SK-N-SH treated with all-trans-retinoic acid at 6 μM for 48 hours (cell line): ENCODE data around the gene FGF22.

Experiments
- ATAC-seq: fragments of 200-7000 bp; cut with Tn5 transposase; 3 replicates; pipeline ENCODE4 v1.9.1; 2020; ENCODE audit warnings: mild to moderate bottlenecking, moderate library complexity
- ARNTL ChIP-seq: fragments of 450-650 bp; formaldehyde crosslinking; IDR thresholded peaks from 2 replicates; pipeline ENCODE4 v1.5.0; 2020; ENCODE audit warnings: low read depth, mild to moderate bottlenecking, moderate library complexity, borderline replicate concordance
- BACH2 ChIP-seq: fragments of 250-450 bp; sonication (Bioruptor Pico); IDR thresholded peaks from 2 replicates; pipeline ENCODE4 v1.9.0; 2021; ENCODE audit warnings: mild to moderate bottlenecking, borderline replicate concordance
- CSDC2 ChIP-seq: fragments of 250-450 bp; sonication (Bioruptor Pico); IDR thresholded peaks from 2 replicates; pipeline ENCODE4 v1.5.0; 2020; ENCODE audit warnings: mild to moderate bottlenecking, moderate library complexity
- CSRNP3 ChIP-seq: fragments of 250-450 bp; sonication (Bioruptor Pico); IDR thresholded peaks from 2 replicates; pipeline ENCODE4 v1.5.1; 2021; ENCODE audit warnings: mild to moderate bottlenecking, moderate library complexity
- ESRRG ChIP-seq: fragments of 250-450 bp; sonication (Bioruptor Pico); IDR thresholded peaks from 2 replicates; pipeline ENCODE4 v1.6.1; 2021; ENCODE audit warnings: mild to moderate bottlenecking
- GLIS3 ChIP-seq: fragments of 250-450 bp; sonication (Bioruptor Pico); IDR thresholded peaks from 2 replicates; pipeline ENCODE4 v1.5.0; 2020; ENCODE audit warnings: mild to moderate bottlenecking, moderate library complexity
- ISL1 ChIP-seq: fragments of 250-450 bp; sonication (Bioruptor Pico); IDR thresholded peaks from 2 replicates; pipeline ENCODE4 v2.1.2; 2022; ENCODE audit warnings: mild to moderate bottlenecking, moderate library complexity
- OSR1 ChIP-seq: fragments of 250-450 bp; sonication (Bioruptor Pico); IDR thresholded peaks from 2 replicates; pipeline ENCODE4 v1.8.0; 2022; ENCODE audit warnings: moderate library complexity, mild to moderate bottlenecking, inconsistent platforms
- PATZ1 ChIP-seq: fragments of 250-450 bp; sonication (Bioruptor Pico); IDR thresholded peaks from 2 replicates; pipeline ENCODE4 v1.8.0; 2020; ENCODE audit warnings: mild to moderate bottlenecking, moderate library complexity, borderline replicate concordance
- PPARA ChIP-seq: fragments of 250-450 bp; sonication (Bioruptor Pico); IDR thresholded peaks from 2 replicates; pipeline ENCODE4 v1.5.0; 2020; ENCODE audit warnings: mild to moderate bottlenecking, borderline replicate concordance
- RARB ChIP-seq: fragments of 250-450 bp; sonication (Bioruptor Pico); IDR thresholded peaks from 2 replicates; pipeline ENCODE4 v1.8.0; 2021; ENCODE audit warnings: mild to moderate bottlenecking, moderate library complexity
- SNAI2 ChIP-seq: fragments of 250-450 bp; sonication (Bioruptor Pico); IDR thresholded peaks from 2 replicates; pipeline ENCODE4 v1.5.0; 2020; ENCODE audit warnings: mild to moderate bottlenecking, moderate library complexity
- TCF4 ChIP-seq: fragments of 250-450 bp; sonication (Bioruptor Pico); IDR thresholded peaks from 2 replicates; pipeline ENCODE4 v1.8.0; 2021; ENCODE audit warnings: mild to moderate bottlenecking, moderate library complexity, borderline replicate concordance
- TOX ChIP-seq: fragments of 250-450 bp; sonication (Bioruptor Pico); IDR thresholded peaks from 2 replicates; pipeline ENCODE4 v1.8.0; 2021; ENCODE audit warnings: mild to moderate bottlenecking, moderate library complexity, borderline replicate concordance
- TSHZ2 ChIP-seq: fragments of 250-450 bp; sonication (Bioruptor Pico); IDR thresholded peaks from 2 replicates; pipeline ENCODE4 v1.5.0; 2020; ENCODE audit warnings: mild to moderate bottlenecking, moderate library complexity
- ZC3H10 ChIP-seq: fragments of 250-450 bp; sonication (Bioruptor Pico); IDR thresholded peaks from 2 replicates; pipeline ENCODE4 v1.5.1; 2021; ENCODE audit warnings: mild to moderate bottlenecking, moderate library complexity
- ZFP3 ChIP-seq: fragments of 250-450 bp; sonication (Bioruptor Pico); IDR thresholded peaks from 2 replicates; pipeline ENCODE4 v1.5.0; 2020; ENCODE audit warnings: mild to moderate bottlenecking, moderate library complexity
- ZFP30 ChIP-seq: fragments of 450-650 bp; formaldehyde crosslinking; IDR thresholded peaks from 2 replicates; pipeline ENCODE4 v1.5.0; 2022; ENCODE audit warnings: mild to moderate bottlenecking, moderate library complexity
- ZNF565 ChIP-seq: fragments of 450-650 bp; formaldehyde crosslinking; conservative IDR thresholded peaks from 2 replicates; pipeline ENCODE4 v1.5.0; 2020; ENCODE audit warnings: low read depth, mild to moderate bottlenecking, moderate library complexity
- ZNF70 ChIP-seq: fragments of 450-650 bp; formaldehyde crosslinking; IDR thresholded peaks from 2 replicates; pipeline ENCODE4 v1.5.0; 2020; ENCODE audit warnings: mild to moderate bottlenecking, moderate library complexity
- ZNF8 ChIP-seq: fragments of 450-650 bp; formaldehyde crosslinking; IDR thresholded peaks from 2 replicates; pipeline ENCODE4 v1.5.0; 2020; ENCODE audit warnings: mild to moderate bottlenecking, moderate library complexity

Gene FGF22

GRCh38 chr19:639253-640160, at the start of gene FGF22:
FGF22 (plus strand) TSS chr19:639879; CDS start chr19:639926, 47 bp downstream.
- ATAC-seq = peak; percentile 90

GRCh38 chr19:590396-590745, 49.3 kb upstream of the FGF22 start:
- TF ChIP-seq ESRRG (CRISPR knock-in tag) (no peak), ZNF70 (no peak), PPARA (CRISPR knock-in tag) (no peak), ZFP3 (CRISPR knock-in tag) (peak; percentile 82; the same call in 1 of the 2 replicates), PATZ1 (no peak), ZNF8 (CRISPR knock-in tag) (no peak)
- ATAC-seq = no peak

More at GRCh38 chr19:639253-640160, at the start of gene FGF22:
- TF ChIP-seq ISL1 (CRISPR knock-in tag) (no peak), ZFP30 (no peak), GLIS3 (CRISPR knock-in tag) (no peak), ARNTL (CRISPR knock-in tag) (no peak), OSR1 (no peak), ESRRG (CRISPR knock-in tag) (no peak), SNAI2 (CRISPR knock-in tag) (no peak), CSRNP3 (no peak), CSDC2 (CRISPR knock-in tag) (no peak), ZFP3 (CRISPR knock-in tag) (no peak), ZNF70 (no peak), PATZ1 (no peak), PPARA (CRISPR knock-in tag) (no peak), BACH2 (CRISPR knock-in tag) (no peak), ZNF8 (CRISPR knock-in tag) (no peak), TCF4 (CRISPR knock-in tag) (no peak)
- TF ChIP-seq, all 23 proteins: peak for 0

GRCh38 chr19:590750-591098, 49.0 kb upstream of the FGF22 start:
- no peak for ATAC-seq
- TF ChIP-seq BACH2 (CRISPR knock-in tag) (no peak), PPARA (CRISPR knock-in tag) (no peak), SNAI2 (CRISPR knock-in tag) (no peak), OSR1 (no peak), TOX (CRISPR knock-in tag) (no peak), ARNTL (CRISPR knock-in tag) (no peak), ZNF565 (no peak), ZNF70 (no peak), TSHZ2 (CRISPR knock-in tag) (no peak), ZNF8 (CRISPR knock-in tag) (no peak), ZFP30 (no peak), ZC3H10 (CRISPR knock-in tag) (no peak), ZFP3 (CRISPR knock-in tag) (no peak), RARB (CRISPR knock-in tag) (no peak), ESRRG (CRISPR knock-in tag) (no peak), CSRNP3 (no peak)
